Activated CD4-positive, alpha-beta T cell treated with anti-CD3 and anti-CD28 coated beads for 24 hours (primary cell): ENCODE measurements around the gene ZDHHC21.
"Not testable (repeated sequence)": the region's sequence is repeated elsewhere in the genome, so short reads cannot be mapped to it uniquely, and the experiment has no call there.

ENCODE experiments used
- DNase-seq, 2 donors: peaks; one replicate each; pipeline ENCODE4 v3.0.0-alpha.2; 2020; ENCODE audit warnings: low read depth in 2 of 2

ZDHHC21 gene

GRCh38 chr9:14682616-14683015 lies 10.6 kb downstream of the ZDHHC21 start:
- DNase-seq = not testable (repeated sequence)

- DNase-seq = no peak
Observed at GRCh38 chr9:14678776-14679175, 14.5 kb downstream of the ZDHHC21 start.

GRCh38 chr9:14677872-14678271 lies 15.4 kb downstream of the ZDHHC21 start:
- no peak for DNase-seq

- DNase-seq = no peak
Observed at GRCh38 chr9:14677396-14677795, 15.8 kb downstream of the ZDHHC21 start.

- DNase-seq = no peak
Observed at GRCh38 chr9:14674630-14675029, 18.6 kb downstream of the ZDHHC21 start.

- DNase-seq = no peak
Observed at GRCh38 chr9:14671377-14671776, 21.9 kb downstream of the ZDHHC21 start.

- no peak for DNase-seq
Observed at GRCh38 chr9:14670718-14671117, 22.5 kb downstream of the ZDHHC21 start.

GRCh38 chr9:14664022-14664421 lies 29.2 kb downstream of the ZDHHC21 start:
- DNase-seq = not testable (repeated sequence)

GRCh38 chr9:14662060-14662453 lies 31.2 kb downstream of the ZDHHC21 start:
- DNase-seq = no peak

- DNase-seq = no peak
Observed at GRCh38 chr9:14661421-14662059, 31.7 kb downstream of the ZDHHC21 start.

- no peak for DNase-seq
Observed at GRCh38 chr9:14660721-14661120, 32.5 kb downstream of the ZDHHC21 start.

- no peak for DNase-seq
Observed at GRCh38 chr9:14654932-14655331, 38.3 kb downstream of the ZDHHC21 start.

- DNase-seq = no peak
Observed at GRCh38 chr9:14653511-14653910, 39.7 kb downstream of the ZDHHC21 start.

- no peak for DNase-seq
Observed at GRCh38 chr9:14652729-14653377, 40.4 kb downstream of the ZDHHC21 start.

GRCh38 chr9:14650596-14650995 lies 42.6 kb downstream of the ZDHHC21 start:
- DNase-seq = no peak

- no peak for DNase-seq
Observed at GRCh38 chr9:14645648-14646047, 47.6 kb downstream of the ZDHHC21 start.

- DNase-seq = no peak
Observed at GRCh38 chr9:14640967-14641366, 52.3 kb downstream of the ZDHHC21 start.

- DNase-seq = no peak
Observed at GRCh38 chr9:14640294-14640693, 52.9 kb downstream of the ZDHHC21 start.

GRCh38 chr9:14633906-14634565 lies 59.2 kb downstream of the ZDHHC21 start:
- DNase-seq = no peak

GRCh38 chr9:14633148-14633547 lies 60.1 kb downstream of the ZDHHC21 start:
- no peak for DNase-seq

GRCh38 chr9:14627513-14627912 lies 65.7 kb downstream of the ZDHHC21 start:
- DNase-seq = no peak

GRCh38 chr9:14618836-14619420 lies 74.3 kb downstream of the ZDHHC21 start:
- no peak for DNase-seq
